ENCODE measurements around the gene SERPINE3.

The SERPINE3 gene

GRCh38 chr13:51339354-51339753, at the start of gene SERPINE3:
Gene SERPINE3 (plus strand): TSS chr13:51339691. CDS start chr13:51341092, 1,401 bp downstream.
- ChIA-PET POLR2A (ENCODE audit: low non-redundant PET) (no interaction called here), CTCF (no interaction called here)
- TF ChIP-seq, protein P1, sequence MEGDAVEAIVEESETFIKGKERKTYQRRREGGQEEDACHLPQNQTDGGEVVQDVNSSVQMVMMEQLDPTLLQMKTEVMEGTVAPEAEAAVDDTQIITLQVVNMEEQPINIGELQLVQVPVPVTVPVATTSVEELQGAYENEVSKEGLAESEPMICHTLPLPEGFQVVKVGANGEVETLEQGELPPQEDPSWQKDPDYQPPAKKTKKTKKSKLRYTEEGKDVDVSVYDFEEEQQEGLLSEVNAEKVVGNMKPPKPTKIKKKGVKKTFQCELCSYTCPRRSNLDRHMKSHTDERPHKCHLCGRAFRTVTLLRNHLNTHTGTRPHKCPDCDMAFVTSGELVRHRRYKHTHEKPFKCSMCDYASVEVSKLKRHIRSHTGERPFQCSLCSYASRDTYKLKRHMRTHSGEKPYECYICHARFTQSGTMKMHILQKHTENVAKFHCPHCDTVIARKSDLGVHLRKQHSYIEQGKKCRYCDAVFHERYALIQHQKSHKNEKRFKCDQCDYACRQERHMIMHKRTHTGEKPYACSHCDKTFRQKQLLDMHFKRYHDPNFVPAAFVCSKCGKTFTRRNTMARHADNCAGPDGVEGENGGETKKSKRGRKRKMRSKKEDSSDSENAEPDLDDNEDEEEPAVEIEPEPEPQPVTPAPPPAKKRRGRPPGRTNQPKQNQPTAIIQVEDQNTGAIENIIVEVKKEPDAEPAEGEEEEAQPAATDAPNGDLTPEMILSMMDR (conservative IDR thresholded peaks at IDR 0.05; ENCODE audit: low read depth), result no peak
- no peak for DNase-seq (ENCODE audit: low spot score)
- H3K27ac ChIP-seq, result no peak within 1 kb of the TSS

GRCh38 chr13:51291341-51291740, 48.1 kb upstream of the SERPINE3 start:
- TF ChIP-seq, protein P1 (conservative IDR thresholded peaks at IDR 0.05; ENCODE audit: low read depth), result no peak
- CTCF ChIA-PET, result no interaction called here
- POLR2A ChIA-PET (ENCODE audit: low non-redundant PET), result no interaction called here
- no peak for DNase-seq (ENCODE audit: low spot score)
- H3K27ac ChIP-seq, result no peak overlapping the region

- TF ChIP-seq, protein P1 (conservative IDR thresholded peaks at IDR 0.05; ENCODE audit: low read depth), result no peak
- DNase-seq (ENCODE audit: low spot score), result no peak
- POLR2A ChIA-PET (ENCODE audit: low non-redundant PET), result no interaction called here
- CTCF ChIA-PET, result no interaction called here
- no peak overlapping the region for H3K27ac ChIP-seq
These were observed 47.4 kb upstream of the SERPINE3 start for GRCh38 chr13:51292000-51292565.

GRCh38 chr13:51297556-51297955, 41.9 kb upstream of the SERPINE3 start:
- H3K27ac ChIP-seq, result no peak overlapping the region
- CTCF ChIA-PET, result interaction anchor here (0.6 to 1.2 kb wide), 3 partner anchors 11 to 500 kb away, joined by 4 to 6 read pairs (median 5); no protein-coding TSS in a partner anchor
- no peak for DNase-seq (ENCODE audit: low spot score)
- POLR2A ChIA-PET (ENCODE audit: low non-redundant PET), result no interaction called here
- TF ChIP-seq, protein P1 (conservative IDR thresholded peaks at IDR 0.05; ENCODE audit: low read depth), result no peak

GRCh38 chr13:51298812-51299211, 40.7 kb upstream of the SERPINE3 start:
- TF ChIP-seq, protein P1 (conservative IDR thresholded peaks at IDR 0.05; ENCODE audit: low read depth), result no peak
- CTCF ChIA-PET, result no interaction called here
- POLR2A ChIA-PET (ENCODE audit: low non-redundant PET), result no interaction called here
- DNase-seq (ENCODE audit: low spot score), result no peak
- no peak overlapping the region for H3K27ac ChIP-seq

GRCh38 chr13:51303063-51303552, 36.4 kb upstream of the SERPINE3 start:
- POLR2A ChIA-PET (ENCODE audit: low non-redundant PET), result no interaction called here
- DNase-seq (ENCODE audit: low spot score), result no peak
- no peak overlapping the region for H3K27ac ChIP-seq
- CTCF ChIA-PET, result interaction anchor here (1.1 kb wide), 1 partner anchor 17 kb away, joined by 5 read pairs; no protein-coding TSS in a partner anchor
- TF ChIP-seq, protein P1 (conservative IDR thresholded peaks at IDR 0.05; ENCODE audit: low read depth), result no peak

Measured in RWPE1 (cell line).